DOHH2 (cell line): Measurements from ENCODE around the gene METAP1D.

ENCODE experiments used
- EZH2phosphoT487 ChIP-seq: fragments of 200-600 bp; sonication (generic); IDR thresholded peaks from 2 replicates; pipeline ENCODE4 v1.6.1; 2017; ENCODE audit warnings: borderline replicate concordance, mild to moderate bottlenecking, antibody characterized with exemption, low read length, moderate library complexity, mixed read lengths
- TF ChIP-seq, protein P1 (sequence below): fragments of 200-600 bp; sonication (generic); IDR thresholded peaks from one replicate; pipeline ENCODE4 v1.5.1; 2014; ENCODE audit warnings: antibody characterized with exemption, mild to moderate bottlenecking, low read depth, low read length; ENCODE audit not compliant: poor library complexity, severe bottlenecking

- TF ChIP-seq, protein P1, sequence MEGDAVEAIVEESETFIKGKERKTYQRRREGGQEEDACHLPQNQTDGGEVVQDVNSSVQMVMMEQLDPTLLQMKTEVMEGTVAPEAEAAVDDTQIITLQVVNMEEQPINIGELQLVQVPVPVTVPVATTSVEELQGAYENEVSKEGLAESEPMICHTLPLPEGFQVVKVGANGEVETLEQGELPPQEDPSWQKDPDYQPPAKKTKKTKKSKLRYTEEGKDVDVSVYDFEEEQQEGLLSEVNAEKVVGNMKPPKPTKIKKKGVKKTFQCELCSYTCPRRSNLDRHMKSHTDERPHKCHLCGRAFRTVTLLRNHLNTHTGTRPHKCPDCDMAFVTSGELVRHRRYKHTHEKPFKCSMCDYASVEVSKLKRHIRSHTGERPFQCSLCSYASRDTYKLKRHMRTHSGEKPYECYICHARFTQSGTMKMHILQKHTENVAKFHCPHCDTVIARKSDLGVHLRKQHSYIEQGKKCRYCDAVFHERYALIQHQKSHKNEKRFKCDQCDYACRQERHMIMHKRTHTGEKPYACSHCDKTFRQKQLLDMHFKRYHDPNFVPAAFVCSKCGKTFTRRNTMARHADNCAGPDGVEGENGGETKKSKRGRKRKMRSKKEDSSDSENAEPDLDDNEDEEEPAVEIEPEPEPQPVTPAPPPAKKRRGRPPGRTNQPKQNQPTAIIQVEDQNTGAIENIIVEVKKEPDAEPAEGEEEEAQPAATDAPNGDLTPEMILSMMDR: no peak
- TF ChIP-seq EZH2phosphoT487: no peak
These were observed 98.5 kb downstream of the METAP1D start for GRCh38 chr2:172098287-172098649.
